Tibial artery (tissue), 4 donors: ENCODE measurements around the gene TSPAN9.

Experiments used
- DNase-seq, 2 donors: peaks; one replicate each; pipeline ENCODE4 v3.0.0-alpha.2; 2019
- H3K27ac ChIP-seq, 2 donors: fragments of 200-600 bp; sonication (generic) in 1 of 2; 1 replicate in 1 of 2; 2 replicates in 1 of 2; pipeline ENCODE4 v1.5.1; 2018 to 2019; ENCODE audit warnings: mild to moderate bottlenecking in 1 of 2
- H3K27me3 ChIP-seq, 2 donors: fragments of 200-600 bp; sonication (generic) in 1 of 2; one replicate each; pipeline versions ENCODE4 v1.5.1 to v1.6.0; 2016 to 2019
- H3K36me3 ChIP-seq, 3 donors: fragments of 200-600 bp; sonication (generic) in 2 of 3; one replicate each; pipeline ENCODE4 v1.5.1; 2016 to 2019; ENCODE audit warnings: mild to moderate bottlenecking in 2 of 3
- H3K4me1 ChIP-seq, 4 donors: fragments of 200-600 bp; sonication (generic) in 2 of 4; 1 replicate in 3 of 4; 2 replicates in 1 of 4; pipeline ENCODE4 v1.5.1; 2016 to 2019
- H3K4me3 ChIP-seq, 2 donors: fragments of 200-600 bp; sonication (generic) in 1 of 2; 1 replicate in 1 of 2; 2 replicates in 1 of 2; pipeline ENCODE4 v1.5.1; 2018 to 2019; ENCODE audit warnings: mild to moderate bottlenecking in 2 of 2
- H3K9me3 ChIP-seq, 3 donors: fragments of 200-600 bp; sonication (generic) in 1 of 3; one replicate each; pipeline ENCODE4 v1.5.1; 2016 to 2019
- CTCF ChIP-seq, 2 experiments: fragments of 200-600 bp in 1 of 2; fragments of 450-650 bp in 1 of 2; IDR thresholded peaks; one replicate each; pipeline ENCODE4 v1.5.1; 2017 to 2019; ENCODE audit warnings: antibody characterized with exemption in 2 of 2, mild to moderate bottlenecking in 1 of 2, moderate library complexity in 1 of 2
- intact Hi-C: fragments of 100-400 bp; cut with DNase I; formaldehyde crosslinking; loops from one replicate; pipeline ENCODE4 v1.15.0; 2023; ENCODE audit warnings: low total_unique reads

The TSPAN9 gene

GRCh38 chr12:3250576-3250975 is 173.4 kb downstream of the TSPAN9 start:
- no peak for TF ChIP-seq CTCF (IDR thresholded peaks at IDR 0.05)
- no peaks in the 10 kb centered on the region for H3K36me3 ChIP-seq
- H3K27ac ChIP-seq, result peak overlapping the region; percentile 85 to 88
- peak; percentile 45 to 89 for DNase-seq
- H3K4me1 ChIP-seq, result peaks cover 8 to 54% (median 44%) of the 10 kb centered on the region in 4 donors
- H3K9me3 ChIP-seq, result no peaks in the 10 kb centered on the region
- no peaks in the 10 kb centered on the region for H3K27me3 ChIP-seq
- H3K4me3 ChIP-seq, result no peak overlapping the region
- intact Hi-C loops, result no loop called here

GRCh38 chr12:3251067-3251466 is 173.9 kb downstream of the TSPAN9 start:
- no peak for DNase-seq
- intact Hi-C loops, result no loop called here
- Histone ChIP-seq H3K36me3 (no peaks in the 10 kb centered on the region), H3K27me3 (no peaks in the 10 kb centered on the region), H3K4me3 (no peak overlapping the region), H3K9me3 (no peaks in the 10 kb centered on the region), H3K4me1 (peaks cover 8 to 54% (median 48%) of the 10 kb centered on the region in 4 donors), H3K27ac (peak overlapping the region; percentile 85 to 88)
- no peak for TF ChIP-seq CTCF (IDR thresholded peaks at IDR 0.05)

DNA sequence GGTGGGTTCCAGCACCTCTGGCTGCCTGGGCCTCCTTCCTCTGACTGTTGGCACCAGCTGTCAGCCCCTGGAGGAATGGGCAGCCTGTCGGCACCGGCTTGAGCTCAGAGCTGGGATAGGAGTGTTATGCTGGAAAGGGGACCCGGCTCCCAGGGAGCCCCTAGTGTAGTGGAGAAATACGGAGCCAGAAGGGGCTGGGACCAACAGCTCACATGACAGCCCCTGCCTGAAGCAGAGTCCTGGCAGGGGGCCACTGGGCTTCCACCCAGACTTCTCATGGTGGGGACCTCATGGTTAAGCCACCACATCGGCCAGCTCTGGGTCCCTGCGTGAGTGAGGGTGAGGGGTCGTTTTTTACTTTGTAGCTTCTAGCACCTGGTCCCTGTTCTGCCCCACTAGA is 174.5 kb downstream of the TSPAN9 start:
- Histone ChIP-seq H3K4me1 (peaks cover 8 to 54% (median 50%) of the 10 kb centered on the region in 4 donors), H3K36me3 (no peaks in the 10 kb centered on the region), H3K4me3 (no peak overlapping the region), H3K27me3 (no peaks in the 10 kb centered on the region), H3K27ac (peak overlapping the region; percentile 85 to 88), H3K9me3 (no peaks in the 10 kb centered on the region)
- TF ChIP-seq CTCF (IDR thresholded peaks at IDR 0.05), result no peak
- intact Hi-C loops, result no loop called here
- DNase-seq, result peak in 1 of 2 donors; percentile 78

DNA sequence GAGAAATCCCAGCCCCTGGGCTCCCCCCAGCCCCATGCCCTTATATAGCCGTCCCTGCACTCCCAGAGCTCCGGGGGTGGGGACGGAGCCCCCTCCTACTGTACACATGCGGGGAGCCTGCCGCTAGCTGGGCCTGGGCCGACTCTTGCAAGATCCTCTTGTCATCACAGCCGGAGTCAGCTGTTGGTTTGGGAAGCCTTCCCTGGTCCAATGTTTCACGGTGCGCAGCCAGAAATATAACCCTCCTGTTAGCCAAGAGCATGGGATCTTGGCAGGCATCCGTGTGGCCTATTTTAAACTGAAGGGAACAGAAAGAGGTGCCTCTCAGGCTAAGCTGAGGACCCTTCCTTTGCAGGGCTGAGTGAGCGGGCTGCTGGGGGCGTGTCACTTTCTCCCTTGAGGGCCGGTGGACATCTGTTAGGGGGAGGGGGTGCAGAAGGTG is 175.3 kb downstream of the TSPAN9 start:
- Histone ChIP-seq H3K27ac (peak overlapping the region; percentile 85 to 88), H3K27me3 (no peaks in the 10 kb centered on the region), H3K4me1 (peaks cover 8 to 57% (median 52%) of the 10 kb centered on the region in 4 donors), H3K9me3 (no peaks in the 10 kb centered on the region), H3K4me3 (no peak overlapping the region), H3K36me3 (no peaks in the 10 kb centered on the region)
- TF ChIP-seq CTCF (IDR thresholded peaks at IDR 0.05), result no peak
- intact Hi-C loops, result no loop called here
- DNase-seq, result peak; percentile 94 to 98

- Histone ChIP-seq H3K9me3 (no peaks in the 10 kb centered on the region), H3K27me3 (no peaks in the 10 kb centered on the region), H3K4me3 (no peak overlapping the region), H3K4me1 (peaks cover 8 to 66% (median 52%) of the 10 kb centered on the region in 4 donors), H3K36me3 (no peaks in the 10 kb centered on the region), H3K27ac (peak overlapping the region; percentile 85 to 88)
- no peak for TF ChIP-seq CTCF (IDR thresholded peaks at IDR 0.05)
- no peak for DNase-seq
- intact Hi-C loops, result no loop called here
These were observed 176.6 kb downstream of the TSPAN9 start for GRCh38 chr12:3253682-3254275.
